Kidney (tissue), 14 donors: ENCODE results near the gene FBN2. TPM values are rescaled to one million over a fixed set of nuclear protein-coding genes. Genes with fewer than 3 reads are reported as not detected.

ENCODE experiments used
- DNase-seq, 5 donors: peaks; one replicate each; pipeline ENCODE4 v3.0.0-alpha.2; 2013 to 2020
- FAIRE-seq: peaks from 2 replicates; lab custom pipeline; 2012; peaks lifted over from hg19 to GRCh38; lab: Jason Lieb, UNC
- H3K27ac ChIP-seq, 2 donors: one replicate each; pipeline ENCODE4 v1.7.0; 2013; ENCODE audit warnings: low read depth in 2 of 2, low read length in 2 of 2, inconsistent platforms in 1 of 2
- H3K27me3 ChIP-seq: one replicate; pipeline ENCODE4 v1.7.1; 2013; ENCODE audit warnings: low read length, inconsistent platforms; ENCODE audit not compliant: control insufficient read depth, insufficient read depth
- H3K36me3 ChIP-seq, 3 donors: one replicate each; pipeline versions ENCODE4 v1.7.0 to v1.7.1; 2013; ENCODE audit warnings: low read length in 3 of 3, control low read depth in 1 of 3, inconsistent platforms in 1 of 3; ENCODE audit not compliant: insufficient read depth in 3 of 3, control insufficient read depth in 2 of 3
- H3K4me1 ChIP-seq, 3 donors: one replicate each; pipeline versions ENCODE4 v1.7.0 to v1.7.1; 2013; ENCODE audit warnings: low read length in 3 of 3, inconsistent platforms in 1 of 3, low read depth in 1 of 3; ENCODE audit not compliant: control insufficient read depth in 2 of 3, insufficient read depth in 2 of 3
- H3K4me3 ChIP-seq, 3 donors: one replicate each; pipeline versions ENCODE4 v1.7.0 to v1.8.1; 2013; ENCODE audit warnings: low read length in 3 of 3, control low read depth in 1 of 3, inconsistent platforms in 1 of 3
- H3K9ac ChIP-seq, 3 donors: one replicate each; pipeline versions ENCODE4 v1.7.0 to v1.7.1; 2013; ENCODE audit warnings: low read length in 3 of 3, control low read depth in 1 of 3, inconsistent platforms in 1 of 3
- H3K9me3 ChIP-seq, 3 donors: one replicate each; pipeline versions ENCODE4 v1.7.0 to v1.7.1; 2013; ENCODE audit warnings: low read length in 3 of 3, control low read depth in 1 of 3, inconsistent platforms in 1 of 3; ENCODE audit not compliant: control insufficient read depth in 2 of 3, insufficient read depth in 1 of 3
- intact Hi-C: fragments of 100-400 bp; cut with DNase I; formaldehyde crosslinking; loops from one replicate; pipeline ENCODE4 v1.11.1; 2022
- polyA plus RNA-seq: library from polyadenylated mRNA; stranded (reverse); fragments of 350-450 nt; fragmentation: Illumina TruSeq; extraction: RNeasy Lipid Tissue Mini Kit (QIAGEN cat#74804); gene quantifications from one replicate; pipeline ENCODE4 v1.2.3, GENCODE V29; 2014; ENCODE audit warnings: low read depth, low replicate concordance; ENCODE audit not compliant: insufficient read depth
- total RNA-seq: library from RNA; stranded (reverse); fragmentation: NEBNext Ultra II Directional; extraction: Animal tissue kit (Norgen Biotek cat#: 25700); gene quantifications from one replicate; pipeline ENCODE4 v1.2.1, GENCODE V29; 2021
- TF ChIP-seq, protein P1 (sequence below): IDR thresholded peaks from 3 replicates; pipeline ENCODE4 v1.5.1; 2012; ENCODE audit warnings: mild to moderate bottlenecking, moderate library complexity, borderline replicate concordance; ENCODE audit not compliant: insufficient read depth; ENCODE audit errors: extremely low read depth
- donor health status: control.
- donor health status: control.
- donor health status: control.
- donor health status: control.
- donor health status: control.
- donor health status: DM: yes; HTN: yes; CAD: no.
- donor health status: Normal renal cell carcinoma (clear cell type).

The FBN2 gene
- total and polyA plus RNA-seq, 2 donors from 2014 or later = 0.11 to 1.0 TPM

DNA sequence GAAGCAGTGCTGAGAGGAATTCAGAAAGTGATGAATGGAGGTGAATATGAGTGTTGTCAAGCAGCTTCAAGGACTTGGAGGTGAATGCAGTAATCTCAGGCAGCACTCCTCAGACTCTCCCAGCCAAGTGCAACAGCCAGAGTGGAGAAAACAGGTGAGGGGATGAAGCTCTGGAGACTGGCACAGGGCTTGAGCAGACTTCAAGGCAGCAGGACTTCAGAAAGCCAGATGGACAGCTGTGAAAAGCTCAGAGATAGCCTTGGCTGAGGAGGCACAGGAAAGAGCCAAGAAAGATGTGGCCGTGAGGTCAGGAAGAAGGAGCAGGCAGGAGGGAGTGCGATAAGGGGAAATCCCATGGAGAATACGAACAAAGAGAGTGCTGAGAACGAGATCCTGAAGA is 194.9 kb downstream of the FBN2 start:
- H3K36me3 ChIP-seq = peaks cover 0 to 3% (median 0%) of the 10 kb centered on the region in 3 donors
- no peak for FAIRE-seq
- intact Hi-C loops = no loop called here

DNA sequence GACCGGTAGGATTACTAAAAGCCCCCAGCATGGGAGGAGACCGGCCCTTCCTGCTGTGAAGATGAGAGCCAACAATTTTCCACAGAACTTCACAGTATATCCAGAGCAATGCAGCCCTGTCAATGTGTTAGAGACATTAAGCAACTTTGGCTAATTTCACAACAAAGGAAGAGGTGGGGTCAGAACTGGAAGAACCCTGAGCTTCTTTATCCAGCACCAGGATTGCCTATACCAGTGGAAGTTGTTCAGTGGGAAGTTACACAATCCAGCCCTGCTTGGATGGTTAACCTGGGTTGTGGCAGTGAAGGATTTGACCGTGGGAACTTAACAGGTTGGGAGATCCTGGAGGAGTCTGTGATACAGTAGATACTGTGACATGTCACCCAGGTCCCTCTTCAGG is 197.0 kb downstream of the FBN2 start:
- no peak overlapping the region for H3K9ac ChIP-seq
- H3K36me3 ChIP-seq = peaks cover 0 to 3% (median 0%) of the 10 kb centered on the region in 3 donors
- H3K27ac ChIP-seq = no peak overlapping the region
- no peak for FAIRE-seq
- DNase-seq = no peak
- H3K4me1 ChIP-seq = no peaks in the 10 kb centered on the region
- H3K27me3 ChIP-seq = no peaks in the 10 kb centered on the region
- intact Hi-C loops = no loop called here
- H3K9me3 ChIP-seq = no peaks in the 10 kb centered on the region
- no peak overlapping the region for H3K4me3 ChIP-seq
- TF ChIP-seq, protein P1, sequence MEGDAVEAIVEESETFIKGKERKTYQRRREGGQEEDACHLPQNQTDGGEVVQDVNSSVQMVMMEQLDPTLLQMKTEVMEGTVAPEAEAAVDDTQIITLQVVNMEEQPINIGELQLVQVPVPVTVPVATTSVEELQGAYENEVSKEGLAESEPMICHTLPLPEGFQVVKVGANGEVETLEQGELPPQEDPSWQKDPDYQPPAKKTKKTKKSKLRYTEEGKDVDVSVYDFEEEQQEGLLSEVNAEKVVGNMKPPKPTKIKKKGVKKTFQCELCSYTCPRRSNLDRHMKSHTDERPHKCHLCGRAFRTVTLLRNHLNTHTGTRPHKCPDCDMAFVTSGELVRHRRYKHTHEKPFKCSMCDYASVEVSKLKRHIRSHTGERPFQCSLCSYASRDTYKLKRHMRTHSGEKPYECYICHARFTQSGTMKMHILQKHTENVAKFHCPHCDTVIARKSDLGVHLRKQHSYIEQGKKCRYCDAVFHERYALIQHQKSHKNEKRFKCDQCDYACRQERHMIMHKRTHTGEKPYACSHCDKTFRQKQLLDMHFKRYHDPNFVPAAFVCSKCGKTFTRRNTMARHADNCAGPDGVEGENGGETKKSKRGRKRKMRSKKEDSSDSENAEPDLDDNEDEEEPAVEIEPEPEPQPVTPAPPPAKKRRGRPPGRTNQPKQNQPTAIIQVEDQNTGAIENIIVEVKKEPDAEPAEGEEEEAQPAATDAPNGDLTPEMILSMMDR = no peak

More for the DNA sequence above, 194.9 kb downstream of the FBN2 start:
- Histone ChIP-seq H3K9me3 (no peaks in the 10 kb centered on the region), H3K27me3 (no peaks in the 10 kb centered on the region), H3K4me3 (no peak overlapping the region), H3K4me1 (no peaks in the 10 kb centered on the region), H3K27ac (no peak overlapping the region), H3K9ac (no peak overlapping the region)
- DNase-seq = no peak
- TF ChIP-seq, protein P1 = no peak

DNA sequence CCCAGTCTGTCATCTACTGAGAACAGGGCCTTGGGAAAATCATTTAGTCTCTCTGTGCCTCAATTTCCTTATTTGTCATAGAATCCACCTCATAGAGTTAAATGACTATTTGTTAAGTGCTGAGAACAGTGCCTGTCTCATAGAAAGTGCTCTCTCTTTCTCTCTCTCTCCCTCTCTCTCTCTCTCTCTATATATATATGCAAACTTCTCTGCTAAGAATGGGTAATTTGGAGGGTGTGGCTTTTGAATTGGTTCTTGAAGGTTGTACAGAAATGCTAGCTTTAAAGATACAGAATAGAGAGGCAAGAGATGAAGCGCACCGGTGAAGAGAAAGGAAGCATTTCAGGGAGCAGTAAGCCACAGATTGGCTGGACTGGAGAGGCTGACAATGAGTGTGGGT is 197.4 kb downstream of the FBN2 start:
- FAIRE-seq (no peak), DNase-seq (no peak)
- Histone ChIP-seq H3K27me3 (no peaks in the 10 kb centered on the region), H3K9me3 (no peaks in the 10 kb centered on the region), H3K27ac (no peak overlapping the region), H3K4me1 (no peaks in the 10 kb centered on the region), H3K9ac (no peak overlapping the region), H3K36me3 (peaks cover 0 to 3% (median 0%) of the 10 kb centered on the region in 3 donors), H3K4me3 (no peak overlapping the region)
- intact Hi-C loops = no loop called here
- TF ChIP-seq, protein P1 = no peak

DNA sequence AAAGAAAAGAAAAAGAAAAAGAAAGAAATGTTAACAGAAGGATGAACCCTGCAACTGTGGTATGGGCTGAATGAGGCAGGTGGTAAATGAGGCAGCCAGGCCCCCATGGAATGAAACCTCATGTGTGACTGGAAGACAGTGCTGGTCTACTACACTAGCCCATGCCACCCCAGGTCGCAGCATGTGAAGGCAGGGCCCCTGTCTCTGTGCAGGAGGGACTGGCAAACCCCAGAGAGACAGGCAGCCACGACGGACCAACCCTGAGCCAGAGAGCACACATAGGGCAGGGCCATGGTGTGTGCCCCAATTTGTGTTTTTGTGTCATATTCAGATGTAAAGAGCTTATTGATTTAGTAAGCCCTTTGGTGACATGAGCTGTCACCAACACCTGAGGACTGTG is 198.5 kb downstream of the FBN2 start:
- TF ChIP-seq, protein P1 = no peak
- FAIRE-seq (no peak), DNase-seq (no peak)
- Histone ChIP-seq H3K27me3 (no peaks in the 10 kb centered on the region), H3K4me3 (no peak overlapping the region), H3K9ac (no peak overlapping the region), H3K27ac (no peak overlapping the region), H3K36me3 (no peaks in the 10 kb centered on the region), H3K4me1 (no peaks in the 10 kb centered on the region), H3K9me3 (no peaks in the 10 kb centered on the region)
- intact Hi-C loops = no loop called here
